ENCODE results near the gene ARSJ. TPM values are rescaled to one million over a fixed set of nuclear protein-coding genes. Genes with fewer than 3 reads are reported as not detected.
"Not testable (repeated sequence)": the region's sequence is repeated elsewhere in the genome, so short reads cannot be mapped to it uniquely, and the experiment has no call there.

Gene ARSJ
- total RNA-seq, 1 donor from 2014 or later: 13.6 TPM

DNA sequence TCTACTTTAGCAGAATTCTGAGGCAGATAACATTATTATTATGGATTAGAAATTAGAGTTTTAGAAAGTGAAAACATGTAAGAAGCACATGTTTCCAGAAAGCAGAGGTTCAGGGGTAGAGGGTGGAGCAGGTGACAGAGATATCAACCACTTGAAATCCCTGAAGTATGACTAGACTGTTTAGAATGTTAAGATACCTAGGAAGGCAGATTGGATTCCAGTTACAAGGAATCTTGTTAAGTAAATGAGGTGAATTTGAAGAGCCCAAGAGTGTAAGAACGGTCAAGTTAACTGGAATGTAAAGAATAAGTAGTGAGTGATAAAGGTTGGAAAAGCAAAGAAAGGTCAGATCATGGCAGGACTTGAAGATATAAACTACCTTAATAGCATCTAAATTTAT lies 37.6 kb downstream of the ARSJ start:
- no peaks in the 10 kb centered on the region for H3K27me3 ChIP-seq
- no peaks in the 10 kb centered on the region for H3K4me1 ChIP-seq
- H3K4me3 ChIP-seq: no peak overlapping the region
- no peak for TF ChIP-seq CTCF (IDR thresholded peaks at IDR 0.05)
- no peak for DNase-seq
- ATAC-seq: peak; percentile 72
- no peaks in the 10 kb centered on the region for H3K36me3 ChIP-seq
- no peak overlapping the region for H3K27ac ChIP-seq
- intact Hi-C loops (cut with DNase I): no loop called here
- no peaks in the 10 kb centered on the region for H3K9me3 ChIP-seq

DNA sequence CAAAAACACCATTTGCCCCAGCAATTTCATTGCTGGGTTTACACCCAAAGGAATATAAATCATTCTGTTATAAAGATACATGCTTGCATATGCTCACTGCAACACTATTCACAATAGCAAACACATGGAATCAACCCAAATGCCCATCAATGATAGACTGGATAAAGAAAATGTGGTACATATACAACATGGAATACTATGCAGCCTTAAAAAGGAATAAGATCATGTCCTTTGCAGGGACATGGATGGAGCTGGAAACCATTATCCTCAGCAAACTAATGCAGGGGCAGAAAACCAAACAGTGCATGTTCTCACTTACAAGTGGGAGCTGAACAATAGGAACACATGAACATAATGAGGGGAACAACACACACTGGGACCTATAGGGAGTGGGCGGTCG lies 39.3 kb downstream of the ARSJ start:
- H3K4me1 ChIP-seq; H3K27ac ChIP-seq; H3K9me3 ChIP-seq; ATAC-seq; intact Hi-C loops (cut with DNase I); H3K36me3 ChIP-seq; H3K27me3 ChIP-seq; DNase-seq; H3K4me3 ChIP-seq: not testable (repeated sequence)

DNA sequence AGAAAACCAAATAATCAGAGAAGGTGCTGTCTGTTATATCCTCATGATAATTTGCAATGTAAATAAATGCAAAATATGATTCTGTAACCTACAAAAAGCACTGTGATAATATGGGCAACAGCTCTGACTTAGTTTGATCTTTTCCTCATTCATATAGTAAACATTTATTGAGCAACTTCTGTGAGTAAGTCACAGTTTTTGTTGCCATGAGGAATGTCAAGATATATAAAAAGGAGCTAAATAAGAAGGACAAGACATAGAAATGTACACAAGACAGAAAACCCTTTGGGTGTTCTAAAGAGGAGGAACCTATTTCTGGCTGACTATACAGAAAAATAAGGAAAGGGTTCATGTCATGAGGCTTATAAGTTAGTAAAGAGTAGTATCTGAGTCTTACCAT lies 44.3 kb downstream of the ARSJ start:
- intact Hi-C loops (cut with DNase I): no loop called here
- no peaks in the 10 kb centered on the region for H3K9me3 ChIP-seq
- TF ChIP-seq CTCF (IDR thresholded peaks at IDR 0.05): no peak
- ATAC-seq: no peak
- no peak for DNase-seq
- no peaks in the 10 kb centered on the region for H3K4me1 ChIP-seq
- H3K27ac ChIP-seq: no peak overlapping the region
- no peaks in the 10 kb centered on the region for H3K27me3 ChIP-seq
- H3K4me3 ChIP-seq: no peak overlapping the region
- no peaks in the 10 kb centered on the region for H3K36me3 ChIP-seq

DNA sequence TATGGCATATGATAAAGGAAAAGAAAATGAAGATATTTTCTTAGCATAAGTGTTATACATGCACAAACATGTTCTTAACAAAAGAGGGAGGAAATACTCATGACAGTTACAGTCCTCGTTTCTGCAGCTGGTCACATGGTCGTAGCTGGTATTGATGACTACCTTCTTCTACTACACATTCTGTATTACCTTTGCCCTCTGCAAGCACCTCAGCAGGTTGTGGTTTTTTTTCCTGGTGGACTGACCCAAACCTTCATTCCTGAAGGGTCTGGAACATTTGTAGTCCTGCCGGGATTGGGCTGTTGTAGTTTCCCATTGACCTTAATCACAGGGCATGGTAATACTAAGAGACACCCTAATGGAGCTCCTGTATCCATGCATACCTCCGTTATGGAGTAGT lies 54.7 kb downstream of the ARSJ start:
- intact Hi-C loops (cut with DNase I); H3K9me3 ChIP-seq; H3K36me3 ChIP-seq; H3K4me1 ChIP-seq; DNase-seq; H3K27me3 ChIP-seq; ATAC-seq; H3K27ac ChIP-seq; H3K4me3 ChIP-seq: not testable (repeated sequence)

DNA sequence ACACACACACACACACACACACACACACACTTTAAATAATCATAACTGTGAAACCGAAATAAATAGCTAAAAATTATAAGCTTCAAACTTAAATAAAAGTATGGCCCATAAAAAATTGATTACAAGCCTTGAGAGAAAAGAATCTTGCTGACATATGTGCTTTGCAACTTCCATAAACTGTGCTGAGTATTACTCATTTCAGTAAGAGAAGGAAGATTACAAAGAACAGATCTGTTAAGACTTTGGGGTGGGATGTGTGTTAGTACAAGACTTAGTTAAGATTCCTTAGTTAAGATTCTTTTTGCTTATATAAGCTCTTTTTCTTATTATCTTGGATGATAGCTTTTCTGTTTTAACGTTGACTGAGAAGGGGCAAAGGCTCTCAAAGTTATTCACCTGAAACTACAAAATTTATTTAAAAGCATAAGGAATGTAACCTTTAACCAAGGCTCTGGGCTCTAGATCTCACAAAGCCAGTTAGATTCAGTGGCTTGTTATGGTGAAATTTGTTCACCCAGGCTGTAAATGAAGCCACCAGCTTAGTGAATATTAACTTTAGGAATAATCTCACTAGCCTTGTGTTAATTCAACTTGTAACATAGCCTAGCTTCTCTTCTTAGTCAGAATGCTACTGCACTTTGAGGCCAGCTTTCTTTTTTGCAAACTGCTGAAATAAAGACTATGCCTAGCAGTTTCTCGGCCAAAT lies 58.2 kb downstream of the ARSJ start:
- H3K4me1 ChIP-seq: no peaks in the 10 kb centered on the region
- no peaks in the 10 kb centered on the region for H3K36me3 ChIP-seq
- no peak overlapping the region for H3K4me3 ChIP-seq
- ATAC-seq (no peak), DNase-seq (no peak)
- intact Hi-C loops (cut with DNase I): no loop called here
- H3K9me3 ChIP-seq: no peaks in the 10 kb centered on the region
- H3K27ac ChIP-seq: no peak overlapping the region
- no peak for TF ChIP-seq CTCF (IDR thresholded peaks at IDR 0.05)
- no peaks in the 10 kb centered on the region for H3K27me3 ChIP-seq

DNA sequence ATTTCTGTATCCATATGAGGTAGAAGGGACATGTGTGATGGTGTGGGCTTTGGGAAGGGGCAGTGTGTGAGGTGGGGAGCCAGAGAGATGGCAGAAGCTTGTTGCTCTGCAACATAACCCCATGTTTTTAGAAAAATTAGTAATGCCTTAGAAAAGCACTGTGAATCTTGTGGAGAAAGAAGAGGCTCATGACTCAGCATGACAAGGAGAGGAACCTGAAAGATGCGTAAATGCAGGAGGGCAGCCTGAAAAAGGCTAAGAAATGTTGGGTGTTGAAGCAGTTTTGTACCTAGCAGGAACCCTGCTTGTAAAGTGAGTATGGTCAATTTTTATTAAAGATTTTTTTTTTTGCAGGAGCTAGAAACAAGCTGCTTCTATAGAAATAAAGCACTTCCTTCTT lies 59.8 kb downstream of the ARSJ start:
- Histone ChIP-seq H3K4me1 (no peaks in the 10 kb centered on the region), H3K27me3 (no peaks in the 10 kb centered on the region), H3K27ac (no peak overlapping the region), H3K36me3 (no peaks in the 10 kb centered on the region), H3K4me3 (no peak overlapping the region), H3K9me3 (no peaks in the 10 kb centered on the region)
- DNase-seq: no peak
- intact Hi-C loops (cut with DNase I): no loop called here
- ATAC-seq: no peak
- TF ChIP-seq CTCF (IDR thresholded peaks at IDR 0.05): no peak

DNA sequence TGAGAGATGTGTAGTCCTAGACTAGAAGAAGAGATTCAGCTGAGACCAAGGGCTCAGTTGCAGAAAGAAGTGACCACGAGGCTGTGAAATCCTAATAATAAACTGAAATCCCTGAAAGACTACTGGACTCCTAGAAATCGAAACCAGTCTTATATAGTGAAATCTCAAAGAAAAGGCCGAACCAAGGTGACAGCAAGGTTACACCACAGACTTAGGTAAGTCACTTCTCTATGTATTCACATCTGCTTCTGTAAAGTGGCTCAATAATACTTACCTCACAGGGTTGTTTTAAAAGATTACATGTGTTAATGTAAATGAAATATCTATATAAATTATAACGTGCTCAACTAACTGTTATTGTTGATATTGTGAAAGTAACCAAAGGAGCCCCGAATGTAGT lies 60.3 kb downstream of the ARSJ start:
- Histone ChIP-seq H3K4me1 (no peaks in the 10 kb centered on the region), H3K27ac (no peak overlapping the region), H3K4me3 (no peak overlapping the region), H3K36me3 (no peaks in the 10 kb centered on the region), H3K27me3 (no peaks in the 10 kb centered on the region), H3K9me3 (no peaks in the 10 kb centered on the region)
- no peak for TF ChIP-seq CTCF (IDR thresholded peaks at IDR 0.05)
- DNase-seq: no peak
- no peak for ATAC-seq
- intact Hi-C loops (cut with DNase I): no loop called here
